ENCODE data around the gene CX3CL1. TPM values are rescaled to one million over a fixed set of nuclear protein-coding genes. Genes with fewer than 3 reads are reported as not detected.
A peak's percentile ranks its signal among the peaks of the same experiment; 100 is the strongest.

Gene CX3CL1
- polyA plus RNA-seq, 1 donor (not counting 4 experiments of a cell fraction or from before 2014, with no cell fraction given), result 0.47 TPM

- Histone ChIP-seq H2AFZ (ENCODE audit: control insufficient read depth, low read length) (peak overlapping the region; percentile 6), H3K79me2 (ENCODE audit: control insufficient read depth, insufficient read depth, low read length) (no peaks in the 10 kb centered on the region), H4K20me1 (ENCODE audit: control insufficient read depth, extremely low read depth, insufficient read depth, low read length) (no peaks in the 10 kb centered on the region), H3K27me3 (ENCODE audit: control insufficient read depth, extremely low read depth, insufficient read depth, low read length) (no peaks in the 10 kb centered on the region), H3K9me3 (ENCODE audit: control insufficient read depth, low read depth, low read length) (no peaks in the 10 kb centered on the region), H3K4me3 (ENCODE audit: control insufficient read depth in 2 of 3, extremely low read depth in 1 of 3, insufficient read depth in 2 of 3, low read depth in 1 of 3, low read length in 3 of 3) (no peak overlapping the region), H3K27ac (ENCODE audit: control insufficient read depth, insufficient read depth, low read length) (no peak overlapping the region), H3K36me3 (ENCODE audit: control insufficient read depth in 2 of 2, extremely low read depth in 1 of 2, insufficient read depth in 2 of 2, low read length in 2 of 2) (no peaks in the 10 kb centered on the region), H3K4me1 (ENCODE audit: control insufficient read depth, extremely low read depth, insufficient read depth, low read length) (peaks cover 20% of the 10 kb centered on the region), H3K4me2 (ENCODE audit: control insufficient read depth, extremely low read depth, insufficient read depth, low read depth, low read length) (no peak overlapping the region), H3K9me1 (ENCODE audit: control insufficient read depth, extremely low read depth, insufficient read depth, low read length) (no peaks in the 10 kb centered on the region), H3K9ac (ENCODE audit: control insufficient read depth, extremely low read depth, insufficient read depth, low read length) (no peak overlapping the region)
- DNase-seq (ENCODE audit: low read depth, low spot score) (no peak), FAIRE-seq (peak; percentile 57)
- TF ChIP-seq EZH2 (IDR thresholded peaks at IDR 0.05; ENCODE audit: low read length), result no peak
- TF ChIP-seq, protein P1, sequence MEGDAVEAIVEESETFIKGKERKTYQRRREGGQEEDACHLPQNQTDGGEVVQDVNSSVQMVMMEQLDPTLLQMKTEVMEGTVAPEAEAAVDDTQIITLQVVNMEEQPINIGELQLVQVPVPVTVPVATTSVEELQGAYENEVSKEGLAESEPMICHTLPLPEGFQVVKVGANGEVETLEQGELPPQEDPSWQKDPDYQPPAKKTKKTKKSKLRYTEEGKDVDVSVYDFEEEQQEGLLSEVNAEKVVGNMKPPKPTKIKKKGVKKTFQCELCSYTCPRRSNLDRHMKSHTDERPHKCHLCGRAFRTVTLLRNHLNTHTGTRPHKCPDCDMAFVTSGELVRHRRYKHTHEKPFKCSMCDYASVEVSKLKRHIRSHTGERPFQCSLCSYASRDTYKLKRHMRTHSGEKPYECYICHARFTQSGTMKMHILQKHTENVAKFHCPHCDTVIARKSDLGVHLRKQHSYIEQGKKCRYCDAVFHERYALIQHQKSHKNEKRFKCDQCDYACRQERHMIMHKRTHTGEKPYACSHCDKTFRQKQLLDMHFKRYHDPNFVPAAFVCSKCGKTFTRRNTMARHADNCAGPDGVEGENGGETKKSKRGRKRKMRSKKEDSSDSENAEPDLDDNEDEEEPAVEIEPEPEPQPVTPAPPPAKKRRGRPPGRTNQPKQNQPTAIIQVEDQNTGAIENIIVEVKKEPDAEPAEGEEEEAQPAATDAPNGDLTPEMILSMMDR (optimal IDR thresholded peaks at IDR 0.05 in 1 of 3, IDR thresholded peaks at IDR 0.05 in 1 of 3, conservative IDR thresholded peaks at IDR 0.05 in 1 of 3; ENCODE audit: extremely low read depth in 1 of 3, insufficient read depth in 2 of 3, low read length in 3 of 3), result no peak
- dilution Hi-C loops (cut with MboI; ENCODE audit: extremely low pct_ligation_motif_present, low sequenced_read_pairs), result no loop called here
Measured at GRCh38 chr16:57383276-57384247, 11.3 kb downstream of the CX3CL1 start.

GRCh38 chr16:57384248-57385070 is 12.2 kb downstream of the CX3CL1 start:
- H3K4me3 ChIP-seq (ENCODE audit: control insufficient read depth in 2 of 3, extremely low read depth in 1 of 3, insufficient read depth in 2 of 3, low read depth in 1 of 3, low read length in 3 of 3), result no peak overlapping the region
- no peaks in the 10 kb centered on the region for H4K20me1 ChIP-seq (ENCODE audit: control insufficient read depth, extremely low read depth, insufficient read depth, low read length)
- no peak overlapping the region for H2AFZ ChIP-seq (ENCODE audit: control insufficient read depth, low read length)
- FAIRE-seq (no peak), DNase-seq (ENCODE audit: low read depth, low spot score) (no peak)
- H3K27ac ChIP-seq (ENCODE audit: control insufficient read depth, insufficient read depth, low read length), result no peak overlapping the region
- H3K27me3 ChIP-seq (ENCODE audit: control insufficient read depth, extremely low read depth, insufficient read depth, low read length), result no peaks in the 10 kb centered on the region
- peaks cover 23% of the 10 kb centered on the region for H3K4me1 ChIP-seq (ENCODE audit: control insufficient read depth, extremely low read depth, insufficient read depth, low read length)
- dilution Hi-C loops (cut with MboI; ENCODE audit: extremely low pct_ligation_motif_present, low sequenced_read_pairs), result no loop called here
- H3K36me3 ChIP-seq (ENCODE audit: control insufficient read depth in 2 of 2, extremely low read depth in 1 of 2, insufficient read depth in 2 of 2, low read length in 2 of 2), result no peaks in the 10 kb centered on the region
- H3K79me2 ChIP-seq (ENCODE audit: control insufficient read depth, insufficient read depth, low read length), result no peaks in the 10 kb centered on the region
- TF ChIP-seq EZH2 (IDR thresholded peaks at IDR 0.05; ENCODE audit: low read length), result no peak
- TF ChIP-seq, protein P1 (optimal IDR thresholded peaks at IDR 0.05 in 1 of 3, IDR thresholded peaks at IDR 0.05 in 1 of 3, conservative IDR thresholded peaks at IDR 0.05 in 1 of 3; ENCODE audit: extremely low read depth in 1 of 3, insufficient read depth in 2 of 3, low read length in 3 of 3), result no peak
- H3K9ac ChIP-seq (ENCODE audit: control insufficient read depth, extremely low read depth, insufficient read depth, low read length), result no peak overlapping the region
- H3K4me2 ChIP-seq (ENCODE audit: control insufficient read depth, extremely low read depth, insufficient read depth, low read depth, low read length), result no peak overlapping the region
- no peaks in the 10 kb centered on the region for H3K9me1 ChIP-seq (ENCODE audit: control insufficient read depth, extremely low read depth, insufficient read depth, low read length)
- H3K9me3 ChIP-seq (ENCODE audit: control insufficient read depth, low read depth, low read length), result no peaks in the 10 kb centered on the region

All from keratinocyte (primary cell).